MM.1S (cell line): ENCODE data around the gene ARHGEF40.

Experiments used
- CTCF ChIP-seq: fragments of 300-600 bp; sonication (generic); IDR thresholded peaks from 2 replicates; pipeline ENCODE4 v1.5.1; 2016; ENCODE audit warnings: antibody characterized with exemption, low read length, mixed read lengths
- EZH2 ChIP-seq: fragments of 300-600 bp; sonication (generic); optimal IDR thresholded peaks from 2 replicates; pipeline ENCODE3; 2017; ENCODE audit warnings: low read depth, mild to moderate bottlenecking, antibody characterized with exemption, low read length, mixed read lengths
- EZH2phosphoT487 ChIP-seq: fragments of 300-600 bp; sonication (generic); IDR thresholded peaks from 2 replicates; pipeline ENCODE4 v1.6.1; 2018; ENCODE audit warnings: antibody characterized with exemption, low read length

- TF ChIP-seq CTCF (no peak), EZH2phosphoT487 (no peak), EZH2 (no peak)
Measured at GRCh38 chr14:21093769-21094681, 23.9 kb downstream of the ARHGEF40 start.
